GM23248 (cell line): ENCODE results near the gene LIN28A. TPM values are rescaled to one million over a fixed set of nuclear protein-coding genes. Genes with fewer than 3 reads are reported as not detected.

ENCODE experiments used
- DNase-seq: peaks from one replicate; pipeline ENCODE4 v3.0.0-alpha.2; 2015
- H2AFZ ChIP-seq: fragments of 200-600 bp; sonication (generic); 2 replicates; pipeline ENCODE4 v1.6.1; 2016; ENCODE audit warnings: antibody characterized with exemption
- H3F3A ChIP-seq: fragments of 200-600 bp; sonication (generic); 2 replicates; pipeline ENCODE4 v1.6.1; 2016; ENCODE audit warnings: mild to moderate bottlenecking, antibody characterized with exemption, mixed run types; ENCODE audit not compliant: insufficient read depth
- H3K27ac ChIP-seq: fragments of 200-600 bp; sonication (generic); 2 replicates; pipeline ENCODE4 v1.5.1; 2016; ENCODE audit warnings: mild to moderate bottlenecking
- H3K27me3 ChIP-seq: fragments of 200-600 bp; sonication (generic); replicated peaks from 2 replicates; pipeline ENCODE4 v1.6.1; 2016; ENCODE audit warnings: mild to moderate bottlenecking; ENCODE audit not compliant: insufficient read depth
- H3K36me3 ChIP-seq: fragments of 200-600 bp; sonication (generic); 2 replicates; pipeline ENCODE4 v1.6.1; 2016; ENCODE audit warnings: low read depth, mild to moderate bottlenecking
- H3K4me1 ChIP-seq: fragments of 200-600 bp; sonication (generic); 2 replicates; pipeline ENCODE4 v1.6.1; 2016; ENCODE audit warnings: mild to moderate bottlenecking; ENCODE audit not compliant: insufficient read depth
- H3K4me2 ChIP-seq: fragments of 200-600 bp; sonication (generic); one replicate; pipeline ENCODE4 v1.6.1; 2016; ENCODE audit warnings: mild to moderate bottlenecking; ENCODE audit not compliant: unreplicated experiment
- H3K4me3 ChIP-seq: fragments of 200-600 bp; sonication (generic); 2 replicates; pipeline ENCODE4 v1.5.1; 2016; ENCODE audit warnings: mild to moderate bottlenecking
- H3K79me2 ChIP-seq: fragments of 200-600 bp; sonication (generic); 2 replicates; pipeline ENCODE4 v1.6.1; 2016; ENCODE audit warnings: mild to moderate bottlenecking; ENCODE audit not compliant: insufficient read depth
- H3K9ac ChIP-seq: fragments of 200-600 bp; sonication (generic); 2 replicates; pipeline ENCODE4 v1.6.1; 2016; ENCODE audit warnings: mild to moderate bottlenecking
- H3K9me2 ChIP-seq: fragments of 200-600 bp; sonication (generic); 2 replicates; pipeline ENCODE4 v1.6.1; 2016; ENCODE audit warnings: mixed run types, mild to moderate bottlenecking, moderate library complexity; ENCODE audit not compliant: insufficient read depth
- H3K9me3 ChIP-seq: fragments of 200-600 bp; sonication (generic); one replicate; pipeline ENCODE4 v1.6.1; 2017; ENCODE audit warnings: low read depth
- H4K20me1 ChIP-seq: fragments of 200-600 bp; sonication (generic); 2 replicates; pipeline ENCODE4 v1.6.0; 2016; ENCODE audit not compliant: insufficient read depth
- EZH2 ChIP-seq: fragments of 200-600 bp; sonication (generic); IDR thresholded peaks from 2 replicates; pipeline ENCODE4 v1.6.1; 2018; ENCODE audit warnings: antibody characterized with exemption, mild to moderate bottlenecking; ENCODE audit not compliant: insufficient read depth, poor library complexity, severe bottlenecking
- EZH2phosphoT487 ChIP-seq: fragments of 200-600 bp; sonication (generic); IDR thresholded peaks from 2 replicates; pipeline ENCODE4 v1.6.1; 2018; ENCODE audit warnings: antibody characterized with exemption, moderate library complexity, mild to moderate bottlenecking, low read depth; ENCODE audit not compliant: insufficient read depth
- WGBS, 2 experiments: methylation state at CpG; one replicate each; pipeline ENCODE4 v1.1.6; 2015 to 2017; ENCODE audit warnings: low lambda C conversion rate in 2 of 2, low coverage in 1 of 2; ENCODE audit errors: missing lambda C conversion rate in 2 of 2; 5-methylcytosine and 5-hydroxymethylcytosine counted together
- in situ Hi-C: fragments of 300-500 bp; cut with MboI; formaldehyde crosslinking; loops from 2 replicates; pipeline ENCODE4 v1.15.0; 2020
- polyA plus RNA-seq: library from polyadenylated mRNA; unstranded; fragments of >200 nt; fragmentation: Nextera tagmentation; extraction: Ambion mirVana; gene quantifications from 2 replicates; pipeline ENCODE4 v1.2.1, GENCODE V29; 2016
- total RNA-seq: library from RNA; depleted of rRNA; stranded (reverse); fragments of >200 nt; shearing (Covaris generic); gene quantifications from 2 replicates; pipeline ENCODE4 v1.2.3, GENCODE V29; 2014

LIN28A gene
- total and polyA plus RNA-seq, 2 experiments from 2014 or later: 0.14 TPM; not detected in 1

- Histone ChIP-seq H3K9ac (no peak overlapping the region), H2AFZ (no peak overlapping the region), H3K36me3 (no peaks in the 10 kb centered on the region), H3K9me3 (no peaks in the 10 kb centered on the region), H3F3A (no peaks in the 10 kb centered on the region), H3K27me3 (peaks cover 39% of the 10 kb centered on the region), H3K79me2 (no peaks in the 10 kb centered on the region), H3K9me2 (no peaks in the 10 kb centered on the region), H4K20me1 (no peaks in the 10 kb centered on the region), H3K27ac (no peak overlapping the region), H3K4me3 (no peak overlapping the region), H3K4me1 (no peaks in the 10 kb centered on the region), H3K4me2 (no peak overlapping the region)
- WGBS, 2 experiments: 42 to 57% methylated on average over 2 of the region's 2 CpGs
- in situ Hi-C loops: no loop called here
- TF ChIP-seq EZH2: no peak
- no peak for DNase-seq
These were observed 8.9 kb downstream of the LIN28A start for GRCh38 chr1:26419494-26419893.

- in situ Hi-C loops: no loop called here
- Histone ChIP-seq H3K9ac (no peak overlapping the region), H3F3A (no peaks in the 10 kb centered on the region), H3K36me3 (peaks cover 6% of the 10 kb centered on the region; the same call in 1 of the 2 replicates), H4K20me1 (no peaks in the 10 kb centered on the region), H3K79me2 (peaks cover 24% of the 10 kb centered on the region), H3K4me3 (no peak overlapping the region), H3K9me3 (no peaks in the 10 kb centered on the region), H3K27ac (no peak overlapping the region), H3K9me2 (no peaks in the 10 kb centered on the region), H3K4me2 (no peak overlapping the region), H2AFZ (no peak overlapping the region), H3K27me3 (peaks cover 3% of the 10 kb centered on the region; the same call in 1 of the 2 replicates), H3K4me1 (peaks cover 17% of the 10 kb centered on the region)
- WGBS, 2 experiments: 91 to 97% methylated on average over 2 of the region's 2 CpGs
- no peak for TF ChIP-seq EZH2
- TF ChIP-seq EZH2phosphoT487: no peak
- DNase-seq: no peak
These were observed 19.1 kb downstream of the LIN28A start for GRCh38 chr1:26429721-26430120.

GRCh38 chr1:26431979-26432695 is 21.5 kb downstream of the LIN28A start, which contains the start of gene DHDDS:
TSS of gene DHDDS (plus strand) at chr1:26432321. CDS start at chr1:26432946, 625 bp downstream.
- peak within 1 kb of the TSS; percentile 88 for H3K4me2 ChIP-seq
- in situ Hi-C loops: no loop called here
- WGBS, 2 experiments: 1% methylated on average over 33 to 45 of the region's 45 CpGs

GRCh38 chr1:26432793-26433192 is 22.2 kb downstream of the LIN28A start:
- peaks cover 21% of the 10 kb centered on the region for H3K36me3 ChIP-seq
- no peaks in the 10 kb centered on the region for H3K27me3 ChIP-seq
- H3K79me2 ChIP-seq: peaks cover 49% of the 10 kb centered on the region
- peak overlapping the region; percentile 85 for H3K27ac ChIP-seq
- no peaks in the 10 kb centered on the region for H4K20me1 ChIP-seq
- H2AFZ ChIP-seq: peak overlapping the region; percentile 88
- peak overlapping the region; percentile 87 for H3K9ac ChIP-seq
- in situ Hi-C loops: no loop called here
- no peak for DNase-seq
- peak overlapping the region; percentile 88 for H3K4me2 ChIP-seq
- TF ChIP-seq EZH2phosphoT487: no peak
- TF ChIP-seq EZH2: no peak
- no peaks in the 10 kb centered on the region for H3K9me2 ChIP-seq
- 31 to 39% methylated on average over 3 of the region's 3 CpGs for WGBS, 2 experiments
- H3F3A ChIP-seq: no peaks in the 10 kb centered on the region
- peak overlapping the region; percentile 90 for H3K4me3 ChIP-seq
- H3K4me1 ChIP-seq: peaks cover 17% of the 10 kb centered on the region
- H3K9me3 ChIP-seq: no peaks in the 10 kb centered on the region

More at GRCh38 chr1:26431979-26432695, 21.5 kb downstream of the LIN28A start, which contains the start of gene DHDDS:
- peak within 1 kb of the TSS; percentile 85 for H3K27ac ChIP-seq
- DNase-seq: peak; percentile 100
- no peak for TF ChIP-seq EZH2phosphoT487
- TF ChIP-seq EZH2: no peak
- H3K9me2 ChIP-seq: no peaks in the 10 kb centered on the region
- no peaks in the 10 kb centered on the region for H3K27me3 ChIP-seq
- no peaks in the 10 kb centered on the region for H3F3A ChIP-seq
- H3K4me3 ChIP-seq: peak within 1 kb of the TSS; percentile 90
- H3K36me3 ChIP-seq: peaks cover 14% of the 10 kb centered on the region; the same call in 1 of the 2 replicates
- peaks cover 17% of the 10 kb centered on the region for H3K4me1 ChIP-seq
- H3K79me2 ChIP-seq: peaks cover 45% of the 10 kb centered on the region
- H3K9me3 ChIP-seq: no peaks in the 10 kb centered on the region
- peak within 1 kb of the TSS; percentile 87 for H3K9ac ChIP-seq
- no peaks in the 10 kb centered on the region for H4K20me1 ChIP-seq
- peak within 1 kb of the TSS; percentile 88 for H2AFZ ChIP-seq
